ENCODE results near the gene SBF2. TPM values are rescaled to one million over a fixed set of nuclear protein-coding genes. Genes with fewer than 3 reads are reported as not detected.

Gene SBF2
- polyA plus RNA-seq, 1 donor from 2014 or later, result 53.4 TPM

- Histone ChIP-seq H4K20me1 (ENCODE audit: insufficient read depth) (no peaks in the 10 kb centered on the region), H3F3A (ENCODE audit: insufficient read depth, low read length, poor library complexity, severe bottlenecking) (no peaks in the 10 kb centered on the region), H3K4me3 (ENCODE audit: low read length) (no peak overlapping the region), H3K9ac (ENCODE audit: low read length) (no peak overlapping the region), H3K9me3 (ENCODE audit: low read length) (no peaks in the 10 kb centered on the region), H3K4me2 (ENCODE audit: low read length) (no peak overlapping the region), H3K27ac (ENCODE audit: low read length) (no peak overlapping the region), H3K79me2 (replicated peaks; ENCODE audit: insufficient read depth, low read length) (no peaks in the 10 kb centered on the region), H3K27me3 (ENCODE audit: insufficient read depth, low read depth, low read length) (no peaks in the 10 kb centered on the region), H2AFZ (ENCODE audit: low read depth, low read length) (no peak overlapping the region), H3K36me3 (ENCODE audit: insufficient read depth, low read length) (no peaks in the 10 kb centered on the region), H3K9me2 (ENCODE audit: insufficient read depth, low read length) (no peaks in the 10 kb centered on the region)
- TF ChIP-seq SMC3 (conservative IDR thresholded peaks at IDR 0.05; ENCODE audit: poor library complexity), result no peak
- no peak for TF ChIP-seq CTCF (IDR thresholded peaks at IDR 0.05; ENCODE audit: poor library complexity, severe bottlenecking)
- TF ChIP-seq REST (IDR thresholded peaks at IDR 0.05; ENCODE audit: borderline replicate concordance), result no peak
- TF ChIP-seq EP300 (conservative IDR thresholded peaks at IDR 0.05; ENCODE audit: poor library complexity, severe bottlenecking), result no peak
- TF ChIP-seq RAD21 (conservative IDR thresholded peaks at IDR 0.05), result no peak
- TF ChIP-seq TAF1 (IDR thresholded peaks at IDR 0.05; ENCODE audit: low read depth), result no peak
- TF ChIP-seq POLR2AphosphoS5 (IDR thresholded peaks at IDR 0.05), result no peak
- no peak for TF ChIP-seq EZH2 (IDR thresholded peaks at IDR 0.05; ENCODE audit: borderline replicate concordance, insufficient read depth, low read length, poor library complexity, severe bottlenecking)
- no peak for TF ChIP-seq MXI1 (conservative IDR thresholded peaks at IDR 0.05; ENCODE audit: poor library complexity, severe bottlenecking)
Observed at GRCh38 chr11:10317151-10317755, 23.2 kb upstream of the SBF2 start.

GRCh38 chr11:10315083-10315482 lies 21.1 kb upstream of the SBF2 start:
- H4K20me1 ChIP-seq (ENCODE audit: insufficient read depth), result no peaks in the 10 kb centered on the region
- H3K9ac ChIP-seq (ENCODE audit: low read length), result no peak overlapping the region
- TF ChIP-seq CTCF (IDR thresholded peaks at IDR 0.05; ENCODE audit: poor library complexity, severe bottlenecking) (no peak), SMC3 (conservative IDR thresholded peaks at IDR 0.05; ENCODE audit: poor library complexity) (no peak), EZH2 (IDR thresholded peaks at IDR 0.05; ENCODE audit: borderline replicate concordance, insufficient read depth, low read length, poor library complexity, severe bottlenecking) (no peak), REST (IDR thresholded peaks at IDR 0.05; ENCODE audit: borderline replicate concordance) (no peak), MXI1 (conservative IDR thresholded peaks at IDR 0.05; ENCODE audit: poor library complexity, severe bottlenecking) (no peak), RAD21 (conservative IDR thresholded peaks at IDR 0.05) (no peak), TAF1 (IDR thresholded peaks at IDR 0.05; ENCODE audit: low read depth) (no peak), POLR2AphosphoS5 (IDR thresholded peaks at IDR 0.05) (no peak), EP300 (conservative IDR thresholded peaks at IDR 0.05; ENCODE audit: poor library complexity, severe bottlenecking) (no peak)
- no peak overlapping the region for H3K4me3 ChIP-seq (ENCODE audit: low read length)
- H2AFZ ChIP-seq (ENCODE audit: low read depth, low read length), result no peak overlapping the region
- no peaks in the 10 kb centered on the region for H3K79me2 ChIP-seq (replicated peaks; ENCODE audit: insufficient read depth, low read length)
- H3F3A ChIP-seq (ENCODE audit: insufficient read depth, low read length, poor library complexity, severe bottlenecking), result no peaks in the 10 kb centered on the region
- H3K27me3 ChIP-seq (ENCODE audit: insufficient read depth, low read depth, low read length), result no peaks in the 10 kb centered on the region
- H3K36me3 ChIP-seq (ENCODE audit: insufficient read depth, low read length), result no peaks in the 10 kb centered on the region
- no peak overlapping the region for H3K4me2 ChIP-seq (ENCODE audit: low read length)
- H3K9me2 ChIP-seq (ENCODE audit: insufficient read depth, low read length), result no peaks in the 10 kb centered on the region
- no peak overlapping the region for H3K27ac ChIP-seq (ENCODE audit: low read length)
- no peaks in the 10 kb centered on the region for H3K9me3 ChIP-seq (ENCODE audit: low read length)
